WTC11 (cell line): ENCODE data around the gene TBC1D12. TPM values are rescaled to one million over a fixed set of nuclear protein-coding genes. Genes with fewer than 3 reads are reported as not detected.
A peak's percentile ranks its signal among the peaks of the same experiment; 100 is the strongest.

ENCODE experiments used
- ATAC-seq: fragments of 200-7000 bp; cut with Tn5 transposase; 2 replicates; pipeline ENCODE4 v1.10.0; 2021; ENCODE audit warnings: mild to moderate bottlenecking, moderate library complexity
- CTCF ChIA-PET: fragments of 300-600 bp; sonication (Branson Sonifier 250); formaldehyde crosslinking; loops from one replicate; lab custom pipeline; 2021; ENCODE audit warnings: antibody characterized with exemption; lab: Charles Lee
- POLR2A ChIA-PET: fragments of 350-600 bp; sonication (Branson Sonifier 250); formaldehyde crosslinking; loops from one replicate; lab custom pipeline; 2021; ENCODE audit warnings: antibody characterized with exemption; lab: Charles Lee
- DNase-seq: peaks from one replicate; pipeline ENCODE4 v3.0.0; 2021; ENCODE audit warnings: low spot score
- H3K27ac Mint-ChIP-seq: 2 replicates; pipeline ENCODE4 v1.8.0; 2021; ENCODE audit warnings: mixed read lengths
- H3K27me3 Mint-ChIP-seq: 2 replicates; pipeline ENCODE4 v1.8.0; 2021; ENCODE audit warnings: low read depth, mild to moderate bottlenecking, moderate library complexity, mixed read lengths
- H3K36me3 Mint-ChIP-seq: 2 replicates; pipeline ENCODE4 v1.8.0; 2021; ENCODE audit warnings: mixed read lengths
- H3K4me1 Mint-ChIP-seq: 2 replicates; pipeline ENCODE4 v1.8.0; 2022; ENCODE audit warnings: mixed read lengths
- H3K4me3 Mint-ChIP-seq: 2 replicates; pipeline ENCODE4 v1.8.0; 2021; ENCODE audit warnings: mild to moderate bottlenecking, moderate library complexity, mixed read lengths
- H3K9me3 Mint-ChIP-seq: 2 replicates; pipeline ENCODE4 v1.8.0; 2021; ENCODE audit warnings: mixed read lengths
- AFF4 ChIP-seq: sonication (generic); formaldehyde crosslinking; IDR thresholded peaks from 2 replicates; pipeline ENCODE4 v1.8.1; 2023; ENCODE audit warnings: mild to moderate bottlenecking, missing genetic modification reagents, borderline replicate concordance
- ARID4B ChIP-seq: sonication (generic); formaldehyde crosslinking; IDR thresholded peaks from 2 replicates; pipeline ENCODE4 v1.8.0; 2023; ENCODE audit warnings: missing genetic modification reagents, mild to moderate bottlenecking, borderline replicate concordance
- CBFB ChIP-seq: sonication (generic); formaldehyde crosslinking; IDR thresholded peaks from 2 replicates; pipeline ENCODE4 v1.8.1; 2022; ENCODE audit warnings: mild to moderate bottlenecking, low read depth, missing genetic modification reagents
- CREM ChIP-seq: sonication (generic); formaldehyde crosslinking; IDR thresholded peaks from 2 replicates; pipeline ENCODE4 v1.8.1; 2022; ENCODE audit warnings: mild to moderate bottlenecking, missing genetic modification reagents, moderate library complexity
- FOXK1 ChIP-seq: sonication (generic); formaldehyde crosslinking; IDR thresholded peaks from 2 replicates; pipeline ENCODE4 v1.8.0; 2022; ENCODE audit warnings: mild to moderate bottlenecking, moderate library complexity, missing genetic modification reagents
- HMGA2 ChIP-seq: fragments of 250-450 bp; sonication (Bioruptor Pico); IDR thresholded peaks from 2 replicates; pipeline ENCODE4 v1.4.0; 2021; ENCODE audit warnings: mild to moderate bottlenecking, moderate library complexity
- JAZF1 ChIP-seq: fragments of 250-450 bp; sonication (Bioruptor Pico); IDR thresholded peaks from 2 replicates; pipeline ENCODE4 v1.9.0; 2021; ENCODE audit warnings: moderate library complexity, mild to moderate bottlenecking, inconsistent platforms
- KAT7 ChIP-seq: sonication (generic); formaldehyde crosslinking; IDR thresholded peaks from 2 replicates; pipeline ENCODE4 v1.8.1; 2023; ENCODE audit warnings: missing genetic modification reagents, mild to moderate bottlenecking, borderline replicate concordance
- MLX ChIP-seq: sonication (generic); formaldehyde crosslinking; IDR thresholded peaks from 2 replicates; pipeline ENCODE4 v1.8.1; 2023; ENCODE audit warnings: mild to moderate bottlenecking, missing genetic modification reagents, moderate library complexity
- NFYB ChIP-seq: sonication (generic); formaldehyde crosslinking; conservative IDR thresholded peaks from 2 replicates; pipeline ENCODE4 v1.8.0; 2022; ENCODE audit warnings: low read depth, missing genetic modification reagents
- NR2C2 ChIP-seq: sonication (generic); formaldehyde crosslinking; IDR thresholded peaks from 2 replicates; pipeline ENCODE4 v1.8.0; 2022; ENCODE audit warnings: mild to moderate bottlenecking, missing genetic modification reagents
- RELA ChIP-seq: sonication (generic); formaldehyde crosslinking; IDR thresholded peaks from 2 replicates; pipeline ENCODE4 v1.8.1; 2022; ENCODE audit warnings: missing genetic modification reagents, mild to moderate bottlenecking, borderline replicate concordance
- ZBTB21 ChIP-seq: sonication (generic); formaldehyde crosslinking; IDR thresholded peaks from 2 replicates; pipeline ENCODE4 v1.8.1; 2023; ENCODE audit warnings: mild to moderate bottlenecking, missing genetic modification reagents, borderline replicate concordance
- ZNF532 ChIP-seq: fragments of 250-450 bp; sonication (Bioruptor Pico); IDR thresholded peaks from 2 replicates; pipeline ENCODE4 v1.9.0; 2021; ENCODE audit warnings: mild to moderate bottlenecking, borderline replicate concordance
- ZNF671 ChIP-seq: fragments of 250-450 bp; sonication (Bioruptor Pico); IDR thresholded peaks from 2 replicates; pipeline ENCODE4 v1.8.0; 2021; ENCODE audit warnings: mild to moderate bottlenecking
- total RNA-seq: library from RNA; stranded (reverse); gene quantifications from 3 replicates; pipeline ENCODE4 v1.2.3, GENCODE V29; 2021
- TF ChIP-seq, protein P1 (sequence below): fragments of 200-600 bp; IDR thresholded peaks from 2 replicates; pipeline ENCODE4 v1.8.0; 2022; ENCODE audit warnings: antibody characterized with exemption
- TF ChIP-seq, protein P2 (sequence below): sonication (generic); formaldehyde crosslinking; IDR thresholded peaks from 2 replicates; pipeline ENCODE4 v1.8.0; 2022; ENCODE audit warnings: mild to moderate bottlenecking, missing genetic modification reagents
- TF ChIP-seq, protein P3 (sequence below): sonication (generic); formaldehyde crosslinking; IDR thresholded peaks from 2 replicates; pipeline ENCODE4 v1.8.1; 2023; ENCODE audit warnings: mild to moderate bottlenecking, missing genetic modification reagents, moderate library complexity

TBC1D12 gene
- total RNA-seq, 1 experiment from 2014 or later = 2.2 TPM

GRCh38 chr10:94362360-94363250 is 39.7 kb upstream of the TBC1D12 start, which contains the start of gene NOC3L:
NOC3L (minus strand) TSS chr10:94362939; CDS start chr10:94362838, 101 bp downstream.
- CTCF ChIA-PET = interaction anchor here (1.2 to 1.8 kb wide), 4 partner anchors 40 to 83 kb away, joined by 3 to 9 read pairs (median 4); partner anchors contain the start of gene TBC1D12
- peak; percentile 99 for ATAC-seq
- TF ChIP-seq KAT7 (CRISPR knock-in tag) (peak; percentile 99), ZNF532 (no peak), CBFB (CRISPR knock-in tag) (peak; percentile 69; the same call in 1 of the 2 replicates), FOXK1 (CRISPR knock-in tag) (peak; percentile 96), HMGA2 (CRISPR knock-in tag) (no peak), ZNF671 (CRISPR knock-in tag) (no peak), MLX (CRISPR knock-in tag) (peak; percentile 81; the same call in 1 of the 2 replicates), CREM (CRISPR knock-in tag) (peak; percentile 87; the same call in 1 of the 2 replicates), RELA (CRISPR knock-in tag) (peak; percentile 98), NR2C2 (CRISPR knock-in tag) (peak; percentile 80; the same call in 1 of the 2 replicates), JAZF1 (CRISPR knock-in tag) (no peak), ZBTB21 (CRISPR knock-in tag) (peak; percentile 93), NFYB (CRISPR knock-in tag) (peak; percentile 56), AFF4 (CRISPR knock-in tag) (peak; percentile 99; the same call in 1 of the 2 replicates), ARID4B (CRISPR knock-in tag) (peak; percentile 99)
- TF ChIP-seq, protein P1, sequence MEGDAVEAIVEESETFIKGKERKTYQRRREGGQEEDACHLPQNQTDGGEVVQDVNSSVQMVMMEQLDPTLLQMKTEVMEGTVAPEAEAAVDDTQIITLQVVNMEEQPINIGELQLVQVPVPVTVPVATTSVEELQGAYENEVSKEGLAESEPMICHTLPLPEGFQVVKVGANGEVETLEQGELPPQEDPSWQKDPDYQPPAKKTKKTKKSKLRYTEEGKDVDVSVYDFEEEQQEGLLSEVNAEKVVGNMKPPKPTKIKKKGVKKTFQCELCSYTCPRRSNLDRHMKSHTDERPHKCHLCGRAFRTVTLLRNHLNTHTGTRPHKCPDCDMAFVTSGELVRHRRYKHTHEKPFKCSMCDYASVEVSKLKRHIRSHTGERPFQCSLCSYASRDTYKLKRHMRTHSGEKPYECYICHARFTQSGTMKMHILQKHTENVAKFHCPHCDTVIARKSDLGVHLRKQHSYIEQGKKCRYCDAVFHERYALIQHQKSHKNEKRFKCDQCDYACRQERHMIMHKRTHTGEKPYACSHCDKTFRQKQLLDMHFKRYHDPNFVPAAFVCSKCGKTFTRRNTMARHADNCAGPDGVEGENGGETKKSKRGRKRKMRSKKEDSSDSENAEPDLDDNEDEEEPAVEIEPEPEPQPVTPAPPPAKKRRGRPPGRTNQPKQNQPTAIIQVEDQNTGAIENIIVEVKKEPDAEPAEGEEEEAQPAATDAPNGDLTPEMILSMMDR = no peak
- TF ChIP-seq, protein P2, sequence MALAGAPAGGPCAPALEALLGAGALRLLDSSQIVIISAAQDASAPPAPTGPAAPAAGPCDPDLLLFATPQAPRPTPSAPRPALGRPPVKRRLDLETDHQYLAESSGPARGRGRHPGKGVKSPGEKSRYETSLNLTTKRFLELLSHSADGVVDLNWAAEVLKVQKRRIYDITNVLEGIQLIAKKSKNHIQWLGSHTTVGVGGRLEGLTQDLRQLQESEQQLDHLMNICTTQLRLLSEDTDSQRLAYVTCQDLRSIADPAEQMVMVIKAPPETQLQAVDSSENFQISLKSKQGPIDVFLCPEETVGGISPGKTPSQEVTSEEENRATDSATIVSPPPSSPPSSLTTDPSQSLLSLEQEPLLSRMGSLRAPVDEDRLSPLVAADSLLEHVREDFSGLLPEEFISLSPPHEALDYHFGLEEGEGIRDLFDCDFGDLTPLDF (CRISPR knock-in tag) = peak; percentile 96
- TF ChIP-seq, protein P3, sequence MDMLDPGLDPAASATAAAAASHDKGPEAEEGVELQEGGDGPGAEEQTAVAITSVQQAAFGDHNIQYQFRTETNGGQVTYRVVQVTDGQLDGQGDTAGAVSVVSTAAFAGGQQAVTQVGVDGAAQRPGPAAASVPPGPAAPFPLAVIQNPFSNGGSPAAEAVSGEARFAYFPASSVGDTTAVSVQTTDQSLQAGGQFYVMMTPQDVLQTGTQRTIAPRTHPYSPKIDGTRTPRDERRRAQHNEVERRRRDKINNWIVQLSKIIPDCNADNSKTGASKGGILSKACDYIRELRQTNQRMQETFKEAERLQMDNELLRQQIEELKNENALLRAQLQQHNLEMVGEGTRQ = peak; percentile 73

More at GRCh38 chr10:94362360-94363250, 39.7 kb upstream of the TBC1D12 start, which contains the start of gene NOC3L:
- peak; percentile 96 for DNase-seq
- H3K4me3 Mint-ChIP-seq = peak within 1 kb of the TSS; percentile 94
- H3K27me3 Mint-ChIP-seq = peaks cover 38% of the 10 kb centered on the region
- 0 out of 2 replicates have a peak within 1 kb of the TSS, but pooled peaks have one; percentile 10 for H3K27ac Mint-ChIP-seq
- peaks cover 10% of the 10 kb centered on the region for H3K4me1 Mint-ChIP-seq
- POLR2A ChIA-PET = no interaction called here
- H3K36me3 Mint-ChIP-seq = peaks cover 20% of the 10 kb centered on the region
- H3K9me3 Mint-ChIP-seq = no peaks in the 10 kb centered on the region
